Aorta (tissue), 5 donors: ENCODE results near the gene KRT79. TPM values are rescaled to one million over a fixed set of nuclear protein-coding genes. Genes with fewer than 3 reads are reported as not detected.

Experiments
- ATAC-seq: fragments of 200-7000 bp; cut with Tn5 transposase; one replicate; pipeline ENCODE4 v1.9.1; 2022; ENCODE audit warnings: moderate library complexity; ENCODE audit not compliant: low FRiP score
- DNase-seq, 2 donors: peaks; one replicate each; pipeline ENCODE4 v3.0.0-alpha.2; 2020
- H3K27ac ChIP-seq, 2 donors: one replicate each; pipeline ENCODE4 v1.5.1; 2013; ENCODE audit warnings: low read length in 2 of 2, mild to moderate bottlenecking in 2 of 2, moderate library complexity in 2 of 2, control low read depth in 1 of 2, inconsistent platforms in 1 of 2, low read depth in 1 of 2
- H3K27me3 ChIP-seq, 2 donors: one replicate each; pipeline ENCODE4 v1.6.1; 2013; ENCODE audit warnings: control low read depth in 1 of 2, low read length in 1 of 2, mild to moderate bottlenecking in 1 of 2, moderate library complexity in 1 of 2; ENCODE audit not compliant: insufficient read depth in 2 of 2, control insufficient read depth in 1 of 2
- H3K36me3 ChIP-seq, 2 donors: one replicate each; pipeline ENCODE4 v1.6.1; 2013; ENCODE audit warnings: control low read depth in 1 of 2, low read length in 1 of 2, mild to moderate bottlenecking in 1 of 2; ENCODE audit not compliant: insufficient read depth in 2 of 2, control insufficient read depth in 1 of 2
- H3K4me1 ChIP-seq, 2 donors: one replicate each; pipeline ENCODE4 v1.6.1; 2013; ENCODE audit warnings: low read length in 2 of 2, control low read depth in 1 of 2, mild to moderate bottlenecking in 1 of 2, moderate library complexity in 1 of 2; ENCODE audit not compliant: insufficient read depth in 2 of 2, control insufficient read depth in 1 of 2
- H3K4me3 ChIP-seq, 2 donors: one replicate each; pipeline ENCODE4 v1.5.1; 2013; ENCODE audit warnings: low read length in 2 of 2, control low read depth in 1 of 2, mild to moderate bottlenecking in 1 of 2
- H3K9me3 ChIP-seq: one replicate; pipeline ENCODE4 v1.6.1; 2013; ENCODE audit warnings: mild to moderate bottlenecking, low read length; ENCODE audit not compliant: control insufficient read depth
- WGBS, 2 donors: extraction: QIAGEN DNeasy Blood & Tissue Kit; methylation state at CpG; one replicate each; pipeline ENCODE4 v1.1.7; 2013; 5-methylcytosine and 5-hydroxymethylcytosine counted together
- intact Hi-C, 2 donors: fragments of 100-400 bp; cut with DNase I; formaldehyde crosslinking; loops; one replicate each; pipeline versions ENCODE4 v1.14.2 to v1.15.0; 2022
- polyA plus RNA-seq, 2 donors: library from polyadenylated mRNA; stranded (reverse); fragments of 200-250 nt; gene quantifications; one replicate each; pipeline ENCODE4 v1.2.3, GENCODE V29; 2013
- total RNA-seq, 2 donors: library from RNA; stranded (reverse); fragmentation: NEBNext Ultra II Directional; extraction: Animal tissue kit (Norgen Biotek cat#: 25700); gene quantifications; one replicate each; pipeline ENCODE4 v1.2.1, GENCODE V29; 2021
- donor health status: healthy with polysubstance abuse.
- donor health status: Bipolar disorder and iron deficiency.
- donor health status: DM: no; HTN: no; CAD: no.
- donor health status: DM: no; HTN: no; CAD: no.
- donor health status: DM: yes; HTN: yes; CAD: no.

KRT79 gene
- total and polyA plus RNA-seq, 4 donors: not detected

- Histone ChIP-seq H3K4me1 (no peaks in the 10 kb centered on the region), H3K4me3 (no peak overlapping the region), H3K9me3 (no peaks in the 10 kb centered on the region), H3K36me3 (no peaks in the 10 kb centered on the region), H3K27ac (no peak overlapping the region), H3K27me3 (no peaks in the 10 kb centered on the region)
- WGBS, 2 donors: 94 to 96% methylated on average over 15 of the region's 15 CpGs
- intact Hi-C loops: no loop called here
- ATAC-seq: no peak
- peak in 1 of 2 donors; percentile 22 for DNase-seq
These were observed 10.2 kb downstream of the KRT79 start for GRCh38 chr12:52823761-52824450.

GRCh38 chr12:52822771-52823510 is 11.2 kb downstream of the KRT79 start:
- Histone ChIP-seq H3K4me1 (no peaks in the 10 kb centered on the region), H3K9me3 (no peaks in the 10 kb centered on the region), H3K27ac (no peak overlapping the region), H3K27me3 (no peaks in the 10 kb centered on the region), H3K4me3 (no peak overlapping the region), H3K36me3 (no peaks in the 10 kb centered on the region)
- DNase-seq (peak in 1 of 2 donors; percentile 22), ATAC-seq (no peak)
- intact Hi-C loops: no loop called here
- 61 to 63% methylated on average over 16 of the region's 16 CpGs for WGBS, 2 donors

GRCh38 chr12:52821826-52822660 is 12.1 kb downstream of the KRT79 start:
- H3K4me3 ChIP-seq: no peak overlapping the region
- H3K9me3 ChIP-seq: no peaks in the 10 kb centered on the region
- peak; percentile 42 to 61 for DNase-seq
- WGBS, 2 donors: 81 to 82% methylated on average over 10 of the region's 10 CpGs
- no peak overlapping the region for H3K27ac ChIP-seq
- H3K27me3 ChIP-seq: no peaks in the 10 kb centered on the region
- no peaks in the 10 kb centered on the region for H3K4me1 ChIP-seq
- no peaks in the 10 kb centered on the region for H3K36me3 ChIP-seq
- intact Hi-C loops: no loop called here
- no peak for ATAC-seq

GRCh38 chr12:52821071-52821730 is 12.9 kb downstream of the KRT79 start:
- intact Hi-C loops: no loop called here
- peak in 1 of 2 donors; percentile 4 for DNase-seq
- H3K4me1 ChIP-seq: no peaks in the 10 kb centered on the region
- ATAC-seq: no peak
- H3K27me3 ChIP-seq: no peaks in the 10 kb centered on the region
- no peaks in the 10 kb centered on the region for H3K9me3 ChIP-seq
- no peak overlapping the region for H3K27ac ChIP-seq
- H3K36me3 ChIP-seq: no peaks in the 10 kb centered on the region
- H3K4me3 ChIP-seq: no peak overlapping the region
- 94 to 96% methylated on average over 4 of the region's 4 CpGs for WGBS, 2 donors

GRCh38 chr12:52820521-52820920 is 13.6 kb downstream of the KRT79 start:
- DNase-seq (peak in 1 of 2 donors; percentile 3), ATAC-seq (no peak)
- intact Hi-C loops: no loop called here
- H3K4me1 ChIP-seq: no peaks in the 10 kb centered on the region
- no peak overlapping the region for H3K4me3 ChIP-seq
- H3K36me3 ChIP-seq: no peaks in the 10 kb centered on the region
- WGBS, 2 donors: 95 to 97% methylated on average over 6 of the region's 6 CpGs
- no peak overlapping the region for H3K27ac ChIP-seq
- no peaks in the 10 kb centered on the region for H3K9me3 ChIP-seq
- H3K27me3 ChIP-seq: no peaks in the 10 kb centered on the region

- Histone ChIP-seq H3K9me3 (no peaks in the 10 kb centered on the region), H3K4me3 (no peak overlapping the region), H3K4me1 (no peaks in the 10 kb centered on the region), H3K36me3 (no peaks in the 10 kb centered on the region), H3K27ac (no peak overlapping the region), H3K27me3 (no peaks in the 10 kb centered on the region)
- WGBS, 2 donors: 94% methylated on average over 7 of the region's 7 CpGs
- ATAC-seq (no peak), DNase-seq (peak in 1 of 2 donors; percentile 5)
- intact Hi-C loops: no loop called here
These were observed 14.2 kb downstream of the KRT79 start for GRCh38 chr12:52819731-52820510.

- no peak overlapping the region for H3K4me3 ChIP-seq
- ATAC-seq (no peak), DNase-seq (peak in 1 of 2 donors; percentile 23)
- 68 to 81% methylated on average over 7 of the region's 7 CpGs for WGBS, 2 donors
- intact Hi-C loops: no loop called here
- H3K36me3 ChIP-seq: no peaks in the 10 kb centered on the region
- H3K27me3 ChIP-seq: no peaks in the 10 kb centered on the region
- H3K27ac ChIP-seq: no peak overlapping the region
- H3K4me1 ChIP-seq: no peaks in the 10 kb centered on the region
- H3K9me3 ChIP-seq: no peaks in the 10 kb centered on the region
These were observed 15.2 kb downstream of the KRT79 start for GRCh38 chr12:52818887-52819420.
